ENCODE data around the gene AGER.
"Not testable (repeated sequence)": the region's sequence is repeated elsewhere in the genome, so short reads cannot be mapped to it uniquely, and the experiment has no call there.

Gene AGER

DNA sequence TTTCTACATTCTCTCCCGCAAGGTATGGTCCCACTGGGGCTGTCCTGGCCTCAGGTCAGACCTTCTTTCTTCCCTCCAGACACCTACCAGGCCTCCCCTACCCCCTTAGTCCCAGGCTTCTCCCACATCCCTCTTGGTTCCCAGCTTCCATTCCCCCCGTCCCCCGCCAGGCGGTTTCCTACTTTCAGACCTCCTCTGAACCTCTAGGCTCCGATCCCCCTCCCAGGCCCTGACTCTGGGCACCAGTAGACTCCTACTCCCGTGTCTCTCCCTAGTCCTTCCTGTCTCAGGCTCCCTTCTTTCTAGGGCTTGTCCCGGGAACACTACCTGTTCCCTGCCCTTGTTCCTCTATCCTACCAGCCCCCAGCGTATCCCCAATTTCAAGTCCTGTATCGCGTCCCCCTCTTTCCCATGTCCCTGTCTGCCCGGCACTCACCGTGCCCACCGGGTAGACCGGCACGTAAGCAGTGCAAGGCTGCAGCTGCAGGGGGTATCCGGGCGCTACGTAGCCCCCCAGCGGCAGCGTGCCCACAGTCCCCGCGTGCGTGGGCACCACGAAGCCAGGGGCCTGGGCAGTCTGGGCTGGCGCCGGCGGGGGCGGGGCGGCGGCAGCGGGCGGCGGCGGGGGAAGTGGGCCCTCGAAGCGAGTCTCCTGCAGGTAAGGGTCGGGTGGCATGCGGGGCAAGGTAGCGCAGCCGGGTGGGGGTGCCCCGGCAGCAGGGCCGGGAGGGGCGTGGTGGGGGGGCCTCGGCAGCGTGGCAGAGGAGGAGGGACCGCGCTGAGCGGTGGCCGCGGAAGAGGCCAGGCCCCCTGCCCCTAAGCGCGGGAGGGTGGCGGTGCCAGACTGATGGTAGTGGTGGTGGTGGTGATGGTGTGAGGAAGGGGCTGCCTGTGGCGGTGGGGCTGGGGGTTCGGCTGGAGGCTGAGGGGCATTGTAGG is 33.9 kb downstream of the AGER start:
- DNase-seq (ENCODE audit: low read depth in 2 of 3, low spot score in 1 of 3) = no peak

DNA sequence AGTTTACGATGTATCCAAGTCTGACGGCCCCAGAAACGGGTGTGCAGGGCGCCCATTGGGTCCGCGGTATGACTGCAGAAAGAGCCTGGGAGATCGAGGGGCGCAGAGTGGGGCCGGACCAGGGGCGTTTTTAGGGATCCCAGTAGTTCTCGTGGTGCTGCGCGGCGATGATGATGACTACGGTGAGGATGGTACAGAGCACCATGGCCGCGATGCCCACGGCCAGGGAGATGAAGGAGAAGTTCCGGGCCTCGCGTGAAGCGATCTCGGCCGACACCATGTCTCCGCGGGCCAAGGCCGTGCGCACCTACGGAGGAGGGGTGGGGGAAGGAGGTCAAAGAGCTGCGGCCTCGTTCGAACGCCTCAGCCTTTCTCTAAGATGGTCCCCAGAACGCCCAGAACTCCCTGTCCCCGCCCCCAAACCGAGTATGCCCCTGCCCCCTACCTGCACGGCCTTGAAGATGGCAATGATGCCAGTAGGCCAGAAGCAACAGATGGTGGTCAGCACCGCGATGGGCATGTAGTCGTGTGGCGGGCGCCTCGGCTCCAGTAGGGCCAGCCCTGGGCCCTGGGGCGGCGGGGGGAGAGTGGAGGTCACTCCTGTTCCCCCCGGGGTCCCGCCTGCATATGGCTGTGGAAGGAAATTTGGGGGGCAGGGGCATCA is 34.8 kb downstream of the AGER start:
- no peak for DNase-seq (ENCODE audit: low read depth in 2 of 3, low spot score in 1 of 3)

DNA sequence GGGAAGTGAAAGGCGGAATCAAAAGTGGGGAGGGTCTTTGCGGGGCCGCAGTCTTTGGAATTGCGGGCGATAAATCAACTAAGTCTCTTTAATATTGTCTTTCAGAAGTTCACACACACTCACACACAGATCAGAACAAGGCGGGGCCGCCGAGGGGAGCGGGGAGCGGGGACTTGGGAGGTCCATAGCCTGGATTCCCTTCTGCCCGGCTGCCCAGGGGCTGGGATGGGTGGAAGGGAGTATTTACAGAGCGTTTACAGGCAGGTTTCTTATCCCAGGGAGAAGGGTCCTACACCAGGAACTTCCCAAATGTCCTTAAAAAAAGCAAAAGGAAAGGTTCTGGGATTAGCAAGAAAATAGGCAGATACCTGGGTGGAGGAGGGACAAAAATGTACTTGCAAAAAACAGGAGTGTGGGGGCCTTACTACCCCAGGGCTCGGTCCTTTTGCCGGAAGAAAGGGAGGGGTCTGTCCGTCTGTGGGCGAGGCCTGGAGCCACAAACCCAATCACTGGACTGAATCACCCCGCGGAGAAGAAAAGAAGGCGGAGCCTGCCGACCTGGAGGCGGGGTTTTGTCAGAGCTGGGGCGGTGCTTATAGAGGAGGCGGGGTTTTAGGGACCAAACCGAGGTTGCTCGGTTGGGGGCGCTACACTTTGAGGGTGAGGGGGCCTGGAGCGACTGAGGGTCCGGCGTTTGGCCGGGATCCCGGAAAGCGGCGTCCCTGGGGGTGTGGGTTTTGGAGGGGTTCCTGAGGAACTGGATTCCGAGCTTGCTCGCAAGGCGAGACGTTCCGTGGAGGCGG is 35.6 kb downstream of the AGER start:
- peak; percentile 48 to 73 (median 71) for DNase-seq (ENCODE audit: low read depth in 2 of 3, low spot score in 1 of 3)

DNA sequence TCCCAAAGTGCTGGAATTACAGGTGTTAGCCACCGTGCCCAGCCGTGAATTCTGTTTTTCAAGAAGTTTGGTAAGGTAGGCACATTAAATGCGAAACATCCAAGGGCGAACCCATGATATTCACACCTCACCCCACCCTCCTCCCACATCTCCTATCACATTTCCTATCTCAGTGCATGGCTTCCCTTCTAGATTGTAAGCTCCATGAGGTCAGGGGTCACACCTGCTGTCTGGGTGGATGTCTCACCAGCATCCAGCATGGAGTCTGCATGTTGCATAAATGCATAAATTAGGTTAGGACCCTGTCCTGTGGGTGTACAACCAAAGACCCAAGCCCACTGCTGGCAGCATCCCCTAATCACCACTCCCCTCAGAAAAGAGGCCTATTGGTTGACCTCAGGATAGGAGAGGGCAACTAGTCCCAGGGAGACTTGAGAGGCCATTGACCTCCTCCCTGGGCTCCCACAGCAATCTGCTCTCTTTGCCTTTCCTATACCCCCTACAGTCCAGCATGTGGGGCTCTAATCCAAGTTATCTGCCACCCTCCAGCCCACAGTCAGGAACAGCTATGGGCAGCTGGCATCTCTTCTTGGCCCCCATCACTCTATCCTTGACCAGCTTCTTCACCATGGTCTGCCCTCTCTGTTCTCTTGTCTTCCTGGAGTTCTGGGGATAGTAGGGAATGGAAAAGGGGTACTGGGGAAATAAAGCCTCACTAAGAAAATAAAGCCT is 36.5 kb downstream of the AGER start:
- no peak for DNase-seq (ENCODE audit: low read depth in 2 of 3, low spot score in 1 of 3)

DNA sequence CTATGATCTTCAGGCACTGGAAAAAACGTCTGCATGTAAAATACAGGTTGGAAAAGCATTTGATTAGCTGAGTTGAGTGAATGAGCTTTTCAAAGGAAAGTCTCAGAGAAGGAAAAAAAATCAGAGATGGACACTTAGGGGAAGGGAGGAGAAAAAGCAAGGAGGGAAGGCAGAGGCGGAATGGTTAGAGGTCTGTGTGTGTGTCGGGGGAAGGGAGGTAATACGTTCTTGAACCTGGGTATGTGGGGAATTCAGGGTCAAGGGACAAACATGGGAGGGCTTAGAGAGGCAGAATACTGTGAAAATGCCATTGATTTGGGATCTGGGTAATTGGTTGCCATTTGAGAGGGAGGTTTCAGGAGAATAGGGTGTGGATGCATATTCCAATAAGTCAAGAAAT is 37.4 kb downstream of the AGER start:
- DNase-seq (ENCODE audit: low read depth in 2 of 3, low spot score in 1 of 3) = no peak

DNA sequence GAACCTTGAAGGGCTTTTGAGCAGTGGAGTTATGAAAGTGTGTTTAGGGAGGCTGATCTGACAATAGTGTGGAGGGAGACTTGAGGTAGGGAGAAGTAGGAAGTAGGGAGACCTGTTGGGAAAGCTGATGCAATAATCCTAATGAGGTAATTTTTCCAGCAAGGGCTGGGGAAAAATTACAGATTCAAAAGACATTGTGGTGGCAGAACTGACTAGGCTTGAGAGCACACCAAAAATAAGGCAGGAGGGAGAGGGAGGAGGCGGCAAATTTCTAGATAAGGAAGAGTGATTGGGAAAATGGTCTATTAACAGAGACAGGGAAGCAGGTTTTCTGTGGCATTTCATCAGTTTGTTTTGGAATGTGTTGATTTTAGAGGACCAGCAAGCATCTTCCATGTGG is 37.8 kb downstream of the AGER start:
- no peak for DNase-seq (ENCODE audit: low read depth in 2 of 3, low spot score in 1 of 3)

DNA sequence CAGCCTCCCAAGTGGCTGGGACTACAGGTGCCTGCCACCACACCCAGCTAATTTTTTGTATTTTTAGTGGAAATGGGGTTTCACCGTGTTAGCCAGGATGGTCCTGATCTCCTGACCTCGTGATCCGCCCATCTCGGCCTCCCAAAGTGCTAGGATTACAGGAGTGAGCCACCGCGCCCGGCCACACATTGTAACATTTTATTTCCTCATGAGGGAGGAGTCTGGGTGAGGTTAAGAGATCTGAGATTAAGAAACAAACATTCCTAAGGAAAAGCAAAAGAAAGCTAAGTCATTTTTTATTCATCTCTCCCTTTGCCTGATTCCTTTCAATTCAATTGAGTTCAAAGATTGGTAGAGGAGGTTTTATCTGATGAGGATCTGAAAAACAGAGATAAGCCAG is 39.8 kb downstream of the AGER start:
- DNase-seq (ENCODE audit: low read depth in 2 of 3, low spot score in 1 of 3) = not testable (repeated sequence)

DNA sequence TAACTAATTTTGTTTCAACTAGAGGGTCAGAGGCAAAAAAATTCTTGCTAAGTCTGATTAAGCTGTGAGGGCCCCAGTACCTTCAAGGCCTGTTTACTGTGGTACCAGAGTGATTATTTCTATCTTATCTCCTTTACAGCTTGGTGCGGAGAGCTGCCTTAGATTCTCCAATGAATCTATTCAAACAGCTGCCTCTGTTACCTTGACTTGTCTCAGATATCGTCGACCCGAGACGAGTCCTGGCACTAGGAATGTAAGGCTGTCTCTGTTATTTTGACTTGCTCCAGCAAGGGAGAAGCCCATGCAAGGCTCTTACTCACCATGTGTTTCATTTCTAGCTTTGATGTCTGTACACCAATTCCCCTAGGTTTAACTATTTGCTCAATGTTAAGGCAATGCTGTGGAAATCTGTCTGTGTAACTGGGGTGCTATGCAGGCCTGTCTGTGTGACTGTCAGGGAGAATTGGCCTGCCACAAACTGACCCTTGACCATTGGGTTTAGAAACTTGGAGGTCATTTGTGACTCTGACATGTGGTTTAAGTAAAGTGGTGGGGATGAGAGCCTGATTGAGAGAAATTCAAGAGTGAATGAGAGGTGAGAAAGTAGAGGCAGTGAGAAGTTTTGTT is 43.5 kb downstream of the AGER start:
- DNase-seq (ENCODE audit: low read depth in 2 of 3, low spot score in 1 of 3) = no peak

DNA sequence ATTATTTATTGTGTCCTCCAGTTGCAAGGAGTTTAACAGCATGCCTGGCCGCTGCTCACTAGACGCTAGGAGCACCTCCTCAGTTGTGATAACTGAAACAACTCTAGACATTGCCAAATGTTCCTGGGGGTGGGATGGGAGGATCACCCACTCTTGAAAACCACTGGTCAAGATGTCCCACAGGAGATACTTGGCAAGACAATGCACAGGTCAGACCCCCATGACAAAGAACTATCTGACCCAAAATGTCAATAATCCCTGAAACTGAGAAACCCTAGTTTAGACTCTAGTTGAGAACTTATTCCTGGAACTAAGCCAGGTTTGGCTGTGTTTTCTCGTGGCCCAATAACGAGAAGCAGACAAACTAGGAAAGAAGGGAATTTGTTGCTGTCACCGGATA is 44.5 kb downstream of the AGER start:
- no peak for DNase-seq (ENCODE audit: low read depth in 2 of 3, low spot score in 1 of 3)

DNA sequence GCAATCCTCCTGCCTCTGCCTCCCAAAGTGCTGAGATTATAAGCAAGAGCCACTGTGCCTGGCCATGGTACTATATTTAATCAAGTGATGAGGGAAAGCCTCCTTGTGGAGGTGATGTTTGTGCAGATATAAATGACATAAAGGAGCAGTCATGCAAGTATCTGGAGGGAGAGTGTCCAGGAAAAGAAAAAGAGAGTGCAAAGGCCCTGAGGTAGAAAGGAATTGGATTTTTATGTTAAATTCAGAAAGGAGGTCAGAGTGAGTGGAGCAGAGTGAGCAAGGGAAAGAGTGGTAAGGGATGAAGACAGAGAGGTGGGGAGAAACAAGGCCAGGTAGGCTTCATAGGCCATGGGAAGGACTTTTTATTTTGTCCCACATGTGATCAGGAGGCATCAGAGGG is 46.6 kb downstream of the AGER start:
- no peak for DNase-seq (ENCODE audit: low read depth in 2 of 3, low spot score in 1 of 3)

DNA sequence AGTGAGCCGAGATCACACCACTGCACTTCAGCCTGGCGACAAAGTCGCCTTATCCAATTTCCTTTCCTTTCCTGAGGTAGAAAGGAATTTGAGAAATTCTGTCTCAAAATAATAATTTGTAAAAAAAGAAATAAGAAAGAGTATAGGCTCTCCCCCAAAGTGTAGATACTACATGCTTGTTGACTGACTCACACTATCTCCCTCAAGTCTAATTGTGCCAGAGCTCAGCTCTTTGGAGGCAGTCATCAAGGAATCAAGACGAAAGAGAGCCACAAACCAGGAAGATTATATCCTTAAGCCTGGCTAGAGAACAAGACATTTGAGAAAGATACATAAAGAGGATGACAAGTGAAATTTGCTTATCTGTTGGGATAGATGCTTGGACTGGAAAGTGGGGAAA is 50.3 kb downstream of the AGER start:
- DNase-seq (ENCODE audit: low read depth in 2 of 3, low spot score in 1 of 3) = no peak

DNA sequence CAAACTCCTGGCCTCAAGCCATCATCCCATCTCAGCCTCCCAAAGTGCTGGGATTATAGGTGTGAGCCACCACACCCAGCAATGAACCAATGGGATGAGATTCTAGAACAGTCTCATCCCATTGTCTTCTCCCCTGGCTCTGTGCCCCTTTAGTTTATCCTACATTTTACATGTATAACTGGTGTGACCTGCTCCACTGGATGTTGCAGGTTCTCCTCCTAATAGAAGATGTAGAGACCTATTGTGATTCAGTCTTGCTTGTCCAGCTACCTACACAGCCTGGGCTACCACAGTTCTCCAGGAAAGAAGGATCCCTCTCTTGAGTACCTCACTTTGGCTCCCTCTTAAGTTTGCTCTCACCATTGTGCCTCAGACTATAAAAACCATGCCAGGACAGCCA is 51.9 kb downstream of the AGER start:
- no peak for DNase-seq (ENCODE audit: low read depth in 2 of 3, low spot score in 1 of 3)

DNA sequence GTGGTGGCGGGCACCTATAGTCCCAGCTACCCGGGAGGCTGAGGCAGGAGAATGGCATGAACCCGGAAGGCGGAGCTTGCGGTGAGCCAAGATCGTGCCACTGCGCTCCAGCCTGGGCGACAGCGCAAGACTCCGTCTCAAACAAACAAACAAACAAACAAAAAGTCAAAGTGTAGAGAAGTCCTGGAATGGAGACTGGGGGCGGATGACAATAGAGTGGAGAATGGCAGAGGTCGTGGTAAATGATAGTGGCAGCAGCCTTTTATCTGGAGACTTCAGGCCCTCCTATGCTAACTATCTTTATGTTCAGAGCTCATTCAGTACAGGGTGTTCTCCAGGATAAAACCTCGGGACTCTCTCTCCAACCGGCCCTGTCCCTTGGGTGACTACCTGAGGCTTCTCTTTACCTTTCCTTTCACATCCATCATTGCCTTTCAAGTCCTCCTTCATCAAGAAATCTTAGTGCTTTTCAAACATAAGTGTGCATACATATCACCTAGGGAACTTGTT is 52.6 kb downstream of the AGER start:
- DNase-seq (ENCODE audit: low read depth in 2 of 3, low spot score in 1 of 3) = no peak

All from stimulated activated CD4-positive, alpha-beta T cell treated with anti-CD3 and anti-CD28 coated beads, Interleukin-12 subunit alpha, Interleukin-12 subunit beta, amount 100 ng/mL, for 48 hours (primary cell).